SK-N-SH (cell line): ENCODE data around the gene STARD3. TPM values are rescaled to one million over a fixed set of nuclear protein-coding genes. Genes with fewer than 3 reads are reported as not detected.

Experiments
- CTCF ChIA-PET: fragments of 300-600, 350-600 bp; formaldehyde crosslinking; extraction: SDS; loops from one replicate; lab custom pipeline; 2021; lab: Yijun Ruan, JAX
- POLR2A ChIA-PET: fragments of 350-600 bp; sonication (Branson Sonifier 250); formaldehyde crosslinking; extraction: SDS; loops from one replicate; lab custom pipeline; 2020; ENCODE audit warnings: antibody characterized with exemption, inconsistent platforms; lab: Yijun Ruan, JAX
- DNase-seq: peaks from one replicate; pipeline ENCODE4 v3.0.0; 2012
- H2AFZ ChIP-seq: fragments of 200-600 bp; sonication (generic); 2 replicates; pipeline ENCODE4 v1.8.1; 2016; ENCODE audit warnings: antibody characterized with exemption, mild to moderate bottlenecking, low read depth
- H3F3A ChIP-seq: fragments of 200-600 bp; sonication (generic); replicated peaks from 2 replicates; pipeline ENCODE3; 2016; ENCODE audit warnings: antibody characterized with exemption, mild to moderate bottlenecking; ENCODE audit not compliant: insufficient read depth
- H3K27ac ChIP-seq, 2 experiments: fragments of 200-500 bp in 1 of 2; fragments of 200-600 bp in 1 of 2; sonication (Bioruptor generic) in 1 of 2; sonication (generic), shearing (Covaris generic) in 1 of 2; 2 replicates each; pipeline versions ENCODE4 v1.5.1 to v1.6.1; 2014 to 2016; ENCODE audit warnings: low read depth in 2 of 2, inconsistent platforms in 1 of 2, low read length in 1 of 2, mild to moderate bottlenecking in 1 of 2, mixed read lengths in 1 of 2
- H3K27me3 ChIP-seq: fragments of 200-600 bp; sonication (generic), shearing (Covaris generic); 2 replicates; pipeline ENCODE4 v1.6.1; 2016; ENCODE audit warnings: mixed run types; ENCODE audit not compliant: insufficient read depth
- H3K36me3 ChIP-seq, 2 experiments: fragments of 200-500 bp in 1 of 2; fragments of 200-600 bp in 1 of 2; sonication (Bioruptor generic) in 1 of 2; sonication (generic) in 1 of 2; replicated peaks in 1 of 2; 2 replicates each; pipeline versions ENCODE3 to v1.5.1; 2014 to 2016; ENCODE audit warnings: low read length in 1 of 2, mild to moderate bottlenecking in 1 of 2; ENCODE audit not compliant: insufficient read depth in 2 of 2, control insufficient read depth in 1 of 2
- H3K4me1 ChIP-seq, 2 experiments: fragments of 200-500 bp in 1 of 2; fragments of 200-600 bp in 1 of 2; sonication (Bioruptor generic) in 1 of 2; sonication (generic), shearing (Covaris generic) in 1 of 2; 2 replicates each; pipeline versions ENCODE4 v1.5.1 to v1.6.1; 2014 to 2016; ENCODE audit warnings: low read depth in 1 of 2, low read length in 1 of 2, mixed run types in 1 of 2; ENCODE audit not compliant: insufficient read depth in 2 of 2, control insufficient read depth in 1 of 2
- H3K4me2 ChIP-seq: fragments of 200-600 bp; sonication (generic), shearing (Covaris generic); 2 replicates; pipeline ENCODE4 v1.6.1; 2017; ENCODE audit warnings: mixed run types
- H3K4me3 ChIP-seq, 2 experiments: fragments of 200-500 bp in 1 of 2; fragments of 200-600 bp in 1 of 2; sonication (Bioruptor generic) in 1 of 2; sonication (generic), shearing (Covaris generic) in 1 of 2; 2 replicates each; pipeline versions ENCODE4 v1.5.1 to v1.8.1; 2014 to 2016; ENCODE audit warnings: low read depth in 2 of 2, inconsistent platforms in 1 of 2, low read length in 1 of 2, mild to moderate bottlenecking in 1 of 2, mixed read lengths in 1 of 2, moderate library complexity in 1 of 2
- H3K79me2 ChIP-seq: fragments of 200-600 bp; sonication (generic); 2 replicates; pipeline ENCODE4 v1.8.1; 2017; ENCODE audit warnings: mild to moderate bottlenecking; ENCODE audit not compliant: insufficient read depth
- H3K9ac ChIP-seq: fragments of 200-600 bp; sonication (generic); 2 replicates; pipeline ENCODE4 v1.6.1; 2017; ENCODE audit warnings: mixed run types
- H3K9me2 ChIP-seq: fragments of 200-600 bp; sonication (generic); 2 replicates; pipeline ENCODE4 v1.6.1; 2017; ENCODE audit warnings: mixed run types
- H3K9me3 ChIP-seq: fragments of 200-600 bp; sonication (generic); 2 replicates; pipeline ENCODE4 v1.6.1; 2017; ENCODE audit warnings: mixed run types, mild to moderate bottlenecking, moderate library complexity
- H4K20me1 ChIP-seq: fragments of 200-600 bp; sonication (generic); 2 replicates; pipeline ENCODE4 v1.6.1; 2017; ENCODE audit warnings: mild to moderate bottlenecking, mixed run types; ENCODE audit not compliant: insufficient read depth
- EP300 ChIP-seq, 2 experiments: IDR thresholded peaks; 2 replicates each; pipeline versions ENCODE4 v1.4.0 to v1.6.1; 2012; ENCODE audit warnings: borderline replicate concordance in 1 of 2, low read depth in 1 of 2, low read length in 1 of 2
- EZH2phosphoT487 ChIP-seq: fragments of 200-600 bp; sonication (generic); IDR thresholded peaks from 2 replicates; pipeline ENCODE4 v1.6.1; 2017; ENCODE audit warnings: low read depth, mixed run types, mild to moderate bottlenecking, antibody characterized with exemption, moderate library complexity, borderline replicate concordance
- FOXJ3 ChIP-seq: sonication (generic); formaldehyde crosslinking; IDR thresholded peaks from 2 replicates; pipeline ENCODE4 v1.5.1; 2020; ENCODE audit warnings: mild to moderate bottlenecking, missing genetic modification reagents
- JUND ChIP-seq: IDR thresholded peaks from 2 replicates; pipeline ENCODE4 v1.4.0; 2012
- NFIC ChIP-seq: IDR thresholded peaks from 2 replicates; pipeline ENCODE4 v1.4.0; 2012; ENCODE audit warnings: borderline replicate concordance
- RAD21 ChIP-seq: IDR thresholded peaks from 2 replicates; pipeline ENCODE4 v1.6.1; 2012; ENCODE audit warnings: mild to moderate bottlenecking, low read length
- RFX5 ChIP-seq: IDR thresholded peaks from 2 replicates; pipeline ENCODE4 v1.6.1; 2012; ENCODE audit warnings: mild to moderate bottlenecking, improper control_type of control experiment, low read length
- RXRA ChIP-seq: IDR thresholded peaks from 2 replicates; pipeline ENCODE4 v1.4.0; 2012; ENCODE audit warnings: low read depth, mild to moderate bottlenecking, borderline replicate concordance
- SMC3 ChIP-seq: IDR thresholded peaks from 2 replicates; pipeline ENCODE4 v1.6.1; 2012; ENCODE audit warnings: low read depth, low read length, improper control_type of control experiment
- TEAD4 ChIP-seq: IDR thresholded peaks from 2 replicates; pipeline ENCODE4 v1.4.0; 2012; ENCODE audit warnings: mild to moderate bottlenecking, borderline replicate concordance; ENCODE audit not compliant: insufficient read depth
- WGBS: methylation state at CpG from one replicate; pipeline ENCODE4 v1.1.6; 2017; ENCODE audit warnings: low lambda C conversion rate; 5-methylcytosine and 5-hydroxymethylcytosine counted together
- polyA plus RNA-seq, 3 experiments: library from polyadenylated mRNA; depleted of rRNA; stranded (reverse); fragments of >200 nt; gene quantifications; 2 replicates each; pipeline ENCODE4 v1.2.3, GENCODE V29; 2012
- TF ChIP-seq, protein P1 (sequence below): fragments of 200-600 bp; sonication (generic); IDR thresholded peaks from 2 replicates; pipeline ENCODE4 v1.6.1; 2017; ENCODE audit warnings: antibody characterized with exemption, mild to moderate bottlenecking, moderate library complexity
- TF ChIP-seq, protein P2 (sequence below): fragments of 150-350 bp; IDR thresholded peaks from 2 replicates; pipeline ENCODE4 v1.6.1; 2016; ENCODE audit warnings: mild to moderate bottlenecking, low read depth, low read length
- TF ChIP-seq, protein P3 (sequence below): fragments of 150-350 bp; IDR thresholded peaks from 2 replicates; pipeline ENCODE4 v1.6.1; 2017; ENCODE audit warnings: antibody characterized with exemption, low read length, low read depth, borderline replicate concordance
- TF ChIP-seq, protein P4 (sequence below): IDR thresholded peaks from 2 replicates; pipeline ENCODE4; 2012
- TF ChIP-seq, protein P5 (sequence below): IDR thresholded peaks from 2 replicates; pipeline ENCODE4 v1.6.1; 2012; ENCODE audit warnings: mild to moderate bottlenecking, low read depth, low read length, moderate library complexity
- TF ChIP-seq, protein P6 (sequence below): IDR thresholded peaks from 2 replicates; pipeline ENCODE4 v1.4.0; 2012; ENCODE audit warnings: low read depth, borderline replicate concordance

The STARD3 gene
- polyA plus RNA-seq, 1 of the 3 experiments (the other 2 are of a cell fraction), result 76.8 TPM

DNA sequence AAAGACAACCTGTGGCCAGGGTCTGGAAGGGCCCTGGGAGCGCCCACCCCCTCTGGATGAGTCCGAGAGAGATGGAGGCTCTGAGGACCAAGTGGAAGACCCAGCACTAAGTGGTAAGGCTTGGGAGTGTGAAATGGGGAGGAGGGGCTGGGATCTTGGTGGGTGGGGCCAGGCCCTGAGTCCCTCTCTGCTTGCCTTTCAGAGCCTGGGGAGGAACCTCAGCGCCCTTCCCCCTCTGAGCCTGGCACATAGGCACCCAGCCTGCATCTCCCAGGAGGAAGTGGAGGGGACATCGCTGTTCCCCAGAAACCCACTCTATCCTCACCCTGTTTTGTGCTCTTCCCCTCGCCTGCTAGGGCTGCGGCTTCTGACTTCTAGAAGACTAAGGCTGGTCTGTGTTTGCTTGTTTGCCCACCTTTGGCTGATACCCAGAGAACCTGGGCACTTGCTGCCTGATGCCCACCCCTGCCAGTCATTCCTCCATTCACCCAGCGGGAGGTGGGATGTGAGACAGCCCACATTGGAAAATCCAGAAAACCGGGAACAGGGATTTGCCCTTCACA is 1.2 kb upstream of the STARD3 start (continued):
- TF ChIP-seq, protein P1, sequence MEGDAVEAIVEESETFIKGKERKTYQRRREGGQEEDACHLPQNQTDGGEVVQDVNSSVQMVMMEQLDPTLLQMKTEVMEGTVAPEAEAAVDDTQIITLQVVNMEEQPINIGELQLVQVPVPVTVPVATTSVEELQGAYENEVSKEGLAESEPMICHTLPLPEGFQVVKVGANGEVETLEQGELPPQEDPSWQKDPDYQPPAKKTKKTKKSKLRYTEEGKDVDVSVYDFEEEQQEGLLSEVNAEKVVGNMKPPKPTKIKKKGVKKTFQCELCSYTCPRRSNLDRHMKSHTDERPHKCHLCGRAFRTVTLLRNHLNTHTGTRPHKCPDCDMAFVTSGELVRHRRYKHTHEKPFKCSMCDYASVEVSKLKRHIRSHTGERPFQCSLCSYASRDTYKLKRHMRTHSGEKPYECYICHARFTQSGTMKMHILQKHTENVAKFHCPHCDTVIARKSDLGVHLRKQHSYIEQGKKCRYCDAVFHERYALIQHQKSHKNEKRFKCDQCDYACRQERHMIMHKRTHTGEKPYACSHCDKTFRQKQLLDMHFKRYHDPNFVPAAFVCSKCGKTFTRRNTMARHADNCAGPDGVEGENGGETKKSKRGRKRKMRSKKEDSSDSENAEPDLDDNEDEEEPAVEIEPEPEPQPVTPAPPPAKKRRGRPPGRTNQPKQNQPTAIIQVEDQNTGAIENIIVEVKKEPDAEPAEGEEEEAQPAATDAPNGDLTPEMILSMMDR, result no peak
- TF ChIP-seq, protein P2, sequence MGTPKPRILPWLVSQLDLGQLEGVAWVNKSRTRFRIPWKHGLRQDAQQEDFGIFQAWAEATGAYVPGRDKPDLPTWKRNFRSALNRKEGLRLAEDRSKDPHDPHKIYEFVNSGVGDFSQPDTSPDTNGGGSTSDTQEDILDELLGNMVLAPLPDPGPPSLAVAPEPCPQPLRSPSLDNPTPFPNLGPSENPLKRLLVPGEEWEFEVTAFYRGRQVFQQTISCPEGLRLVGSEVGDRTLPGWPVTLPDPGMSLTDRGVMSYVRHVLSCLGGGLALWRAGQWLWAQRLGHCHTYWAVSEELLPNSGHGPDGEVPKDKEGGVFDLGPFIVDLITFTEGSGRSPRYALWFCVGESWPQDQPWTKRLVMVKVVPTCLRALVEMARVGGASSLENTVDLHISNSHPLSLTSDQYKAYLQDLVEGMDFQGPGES, result no peak

DNA sequence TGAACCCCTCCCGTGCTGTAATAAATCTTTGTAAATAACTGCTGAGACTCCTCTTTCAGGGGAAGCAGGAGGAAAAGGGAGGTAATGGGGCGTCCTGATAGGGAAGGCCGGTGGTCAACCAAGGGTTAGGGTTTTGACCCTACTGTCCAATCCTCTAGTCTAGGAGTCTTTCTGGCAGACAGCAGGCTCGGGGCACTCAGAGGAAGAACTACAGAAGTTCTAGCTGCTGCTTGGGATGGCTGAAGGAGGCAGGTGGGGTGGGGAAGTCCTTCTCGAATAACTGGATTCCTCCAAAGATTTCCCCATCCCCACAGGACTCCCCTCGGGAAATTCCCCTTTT is 387 bp upstream of the STARD3 start:
- Histone ChIP-seq H3F3A (no peaks in the 10 kb centered on the region), H3K36me3 (no peaks in the 10 kb centered on the region), H3K9me3 (no peaks in the 10 kb centered on the region), H2AFZ (peak overlapping the region; percentile 89; the same call in 1 of the 2 replicates), H3K27me3 (no peaks in the 10 kb centered on the region), H3K4me1 (peaks cover 0 to 21% of the 10 kb centered on the region in 2 experiments; a peak in 2 of 4 replicates), H3K4me2 (peak overlapping the region; percentile 83), H4K20me1 (no peaks in the 10 kb centered on the region), H3K9ac (peak overlapping the region; percentile 86), H3K79me2 (peaks cover 45% of the 10 kb centered on the region), H3K27ac (peak overlapping the region; percentile 59 to 77; a peak in 2 of 4 replicates), H3K9me2 (no peaks in the 10 kb centered on the region), H3K4me3 (peak overlapping the region; percentile 88 to 97)
- DNase-seq, result no peak
- CTCF ChIA-PET, result interaction anchor here (2.4 to 17.4 kb wide), 3 partner anchors 14 to 89 kb away, joined by 9 to 332 read pairs (median 93); partner anchors contain the start of gene PPP1R1B
- 30% methylated on average over 6 of the region's 6 CpGs for WGBS
- POLR2A ChIA-PET, result no interaction called here
- TF ChIP-seq, protein P3, sequence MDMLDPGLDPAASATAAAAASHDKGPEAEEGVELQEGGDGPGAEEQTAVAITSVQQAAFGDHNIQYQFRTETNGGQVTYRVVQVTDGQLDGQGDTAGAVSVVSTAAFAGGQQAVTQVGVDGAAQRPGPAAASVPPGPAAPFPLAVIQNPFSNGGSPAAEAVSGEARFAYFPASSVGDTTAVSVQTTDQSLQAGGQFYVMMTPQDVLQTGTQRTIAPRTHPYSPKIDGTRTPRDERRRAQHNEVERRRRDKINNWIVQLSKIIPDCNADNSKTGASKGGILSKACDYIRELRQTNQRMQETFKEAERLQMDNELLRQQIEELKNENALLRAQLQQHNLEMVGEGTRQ, result no peak
- TF ChIP-seq RXRA (no peak), RAD21 (no peak), TEAD4 (no peak), EZH2phosphoT487 (no peak), EP300 (IDR thresholded peaks at IDR 0.05; ENCODE audit: borderline replicate concordance in 1 of 2, low read depth in 1 of 2, low read length in 1 of 2) (no peak), FOXJ3 (no peak), RFX5 (no peak), NFIC (no peak), JUND (no peak), SMC3 (no peak)
- TF ChIP-seq, protein P4, sequence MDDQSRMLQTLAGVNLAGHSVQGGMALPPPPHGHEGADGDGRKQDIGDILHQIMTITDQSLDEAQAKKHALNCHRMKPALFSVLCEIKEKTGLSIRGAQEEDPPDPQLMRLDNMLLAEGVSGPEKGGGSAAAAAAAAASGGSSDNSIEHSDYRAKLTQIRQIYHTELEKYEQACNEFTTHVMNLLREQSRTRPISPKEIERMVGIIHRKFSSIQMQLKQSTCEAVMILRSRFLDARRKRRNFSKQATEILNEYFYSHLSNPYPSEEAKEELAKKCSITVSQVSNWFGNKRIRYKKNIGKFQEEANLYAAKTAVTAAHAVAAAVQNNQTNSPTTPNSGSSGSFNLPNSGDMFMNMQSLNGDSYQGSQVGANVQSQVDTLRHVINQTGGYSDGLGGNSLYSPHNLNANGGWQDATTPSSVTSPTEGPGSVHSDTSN, result no peak
- TF ChIP-seq, protein P1, result no peak
- TF ChIP-seq, protein P5, sequence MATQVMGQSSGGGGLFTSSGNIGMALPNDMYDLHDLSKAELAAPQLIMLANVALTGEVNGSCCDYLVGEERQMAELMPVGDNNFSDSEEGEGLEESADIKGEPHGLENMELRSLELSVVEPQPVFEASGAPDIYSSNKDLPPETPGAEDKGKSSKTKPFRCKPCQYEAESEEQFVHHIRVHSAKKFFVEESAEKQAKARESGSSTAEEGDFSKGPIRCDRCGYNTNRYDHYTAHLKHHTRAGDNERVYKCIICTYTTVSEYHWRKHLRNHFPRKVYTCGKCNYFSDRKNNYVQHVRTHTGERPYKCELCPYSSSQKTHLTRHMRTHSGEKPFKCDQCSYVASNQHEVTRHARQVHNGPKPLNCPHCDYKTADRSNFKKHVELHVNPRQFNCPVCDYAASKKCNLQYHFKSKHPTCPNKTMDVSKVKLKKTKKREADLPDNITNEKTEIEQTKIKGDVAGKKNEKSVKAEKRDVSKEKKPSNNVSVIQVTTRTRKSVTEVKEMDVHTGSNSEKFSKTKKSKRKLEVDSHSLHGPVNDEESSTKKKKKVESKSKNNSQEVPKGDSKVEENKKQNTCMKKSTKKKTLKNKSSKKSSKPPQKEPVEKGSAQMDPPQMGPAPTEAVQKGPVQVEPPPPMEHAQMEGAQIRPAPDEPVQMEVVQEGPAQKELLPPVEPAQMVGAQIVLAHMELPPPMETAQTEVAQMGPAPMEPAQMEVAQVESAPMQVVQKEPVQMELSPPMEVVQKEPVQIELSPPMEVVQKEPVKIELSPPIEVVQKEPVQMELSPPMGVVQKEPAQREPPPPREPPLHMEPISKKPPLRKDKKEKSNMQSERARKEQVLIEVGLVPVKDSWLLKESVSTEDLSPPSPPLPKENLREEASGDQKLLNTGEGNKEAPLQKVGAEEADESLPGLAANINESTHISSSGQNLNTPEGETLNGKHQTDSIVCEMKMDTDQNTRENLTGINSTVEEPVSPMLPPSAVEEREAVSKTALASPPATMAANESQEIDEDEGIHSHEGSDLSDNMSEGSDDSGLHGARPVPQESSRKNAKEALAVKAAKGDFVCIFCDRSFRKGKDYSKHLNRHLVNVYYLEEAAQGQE, result no peak
- TF ChIP-seq, protein P6, sequence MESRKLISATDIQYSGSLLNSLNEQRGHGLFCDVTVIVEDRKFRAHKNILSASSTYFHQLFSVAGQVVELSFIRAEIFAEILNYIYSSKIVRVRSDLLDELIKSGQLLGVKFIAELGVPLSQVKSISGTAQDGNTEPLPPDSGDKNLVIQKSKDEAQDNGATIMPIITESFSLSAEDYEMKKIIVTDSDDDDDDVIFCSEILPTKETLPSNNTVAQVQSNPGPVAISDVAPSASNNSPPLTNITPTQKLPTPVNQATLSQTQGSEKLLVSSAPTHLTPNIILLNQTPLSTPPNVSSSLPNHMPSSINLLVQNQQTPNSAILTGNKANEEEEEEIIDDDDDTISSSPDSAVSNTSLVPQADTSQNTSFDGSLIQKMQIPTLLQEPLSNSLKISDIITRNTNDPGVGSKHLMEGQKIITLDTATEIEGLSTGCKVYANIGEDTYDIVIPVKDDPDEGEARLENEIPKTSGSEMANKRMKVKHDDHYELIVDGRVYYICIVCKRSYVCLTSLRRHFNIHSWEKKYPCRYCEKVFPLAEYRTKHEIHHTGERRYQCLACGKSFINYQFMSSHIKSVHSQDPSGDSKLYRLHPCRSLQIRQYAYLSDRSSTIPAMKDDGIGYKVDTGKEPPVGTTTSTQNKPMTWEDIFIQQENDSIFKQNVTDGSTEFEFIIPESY, result no peak
